ENCODE measurements around the gene RASGRF2. TPM values are rescaled to one million over a fixed set of nuclear protein-coding genes. Genes with fewer than 3 reads are reported as not detected.

The RASGRF2 gene
- total RNA-seq, 1 experiment from 2014 or later, result 5.3 TPM

GRCh38 chr5:80985600-80986228 lies 25.6 kb downstream of the RASGRF2 start:
- Histone ChIP-seq H3K36me3 (replicated peaks; ENCODE audit: control insufficient read depth, insufficient read depth, low read length) (no peaks in the 10 kb centered on the region), H3K4me3 (ENCODE audit: insufficient read depth, low read depth, low read length) (no peak overlapping the region), H3K27me3 (ENCODE audit: control insufficient read depth, insufficient read depth, low read length) (no peaks in the 10 kb centered on the region)
- DNase-seq, result no peak

GRCh38 chr5:80986382-80986781 lies 26.2 kb downstream of the RASGRF2 start:
- no peaks in the 10 kb centered on the region for H3K27me3 ChIP-seq (ENCODE audit: control insufficient read depth, insufficient read depth, low read length)
- no peak overlapping the region for H3K4me3 ChIP-seq (ENCODE audit: insufficient read depth, low read depth, low read length)
- no peaks in the 10 kb centered on the region for H3K36me3 ChIP-seq (replicated peaks; ENCODE audit: control insufficient read depth, insufficient read depth, low read length)
- DNase-seq, result no peak

- no peaks in the 10 kb centered on the region for H3K36me3 ChIP-seq (replicated peaks; ENCODE audit: control insufficient read depth, insufficient read depth, low read length)
- no peaks in the 10 kb centered on the region for H3K27me3 ChIP-seq (ENCODE audit: control insufficient read depth, insufficient read depth, low read length)
- H3K4me3 ChIP-seq (ENCODE audit: insufficient read depth, low read depth, low read length), result no peak overlapping the region
- DNase-seq, result no peak
These were observed 27.1 kb downstream of the RASGRF2 start for GRCh38 chr5:80987078-80987766.

- Histone ChIP-seq H3K27me3 (ENCODE audit: control insufficient read depth, insufficient read depth, low read length) (no peaks in the 10 kb centered on the region), H3K36me3 (replicated peaks; ENCODE audit: control insufficient read depth, insufficient read depth, low read length) (no peaks in the 10 kb centered on the region), H3K4me3 (ENCODE audit: insufficient read depth, low read depth, low read length) (no peak overlapping the region)
- no peak for DNase-seq
These were observed 28.3 kb downstream of the RASGRF2 start for GRCh38 chr5:80988419-80988935.

GRCh38 chr5:80989883-80990282 lies 29.7 kb downstream of the RASGRF2 start:
- Histone ChIP-seq H3K27me3 (ENCODE audit: control insufficient read depth, insufficient read depth, low read length) (no peaks in the 10 kb centered on the region), H3K36me3 (replicated peaks; ENCODE audit: control insufficient read depth, insufficient read depth, low read length) (no peaks in the 10 kb centered on the region), H3K4me3 (ENCODE audit: insufficient read depth, low read depth, low read length) (no peak overlapping the region)
- no peak for DNase-seq

- Histone ChIP-seq H3K4me3 (ENCODE audit: insufficient read depth, low read depth, low read length) (no peak overlapping the region), H3K36me3 (replicated peaks; ENCODE audit: control insufficient read depth, insufficient read depth, low read length) (no peaks in the 10 kb centered on the region), H3K27me3 (ENCODE audit: control insufficient read depth, insufficient read depth, low read length) (no peaks in the 10 kb centered on the region)
- peak; percentile 29 for DNase-seq
These were observed 30.4 kb downstream of the RASGRF2 start for GRCh38 chr5:80990527-80990926.

GRCh38 chr5:80990971-80991370 lies 30.8 kb downstream of the RASGRF2 start:
- H3K36me3 ChIP-seq (replicated peaks; ENCODE audit: control insufficient read depth, insufficient read depth, low read length), result no peaks in the 10 kb centered on the region
- no peak for DNase-seq
- no peaks in the 10 kb centered on the region for H3K27me3 ChIP-seq (ENCODE audit: control insufficient read depth, insufficient read depth, low read length)
- no peak overlapping the region for H3K4me3 ChIP-seq (ENCODE audit: insufficient read depth, low read depth, low read length)

GRCh38 chr5:80995908-80996307 lies 35.7 kb downstream of the RASGRF2 start:
- no peak for DNase-seq
- Histone ChIP-seq H3K36me3 (replicated peaks; ENCODE audit: control insufficient read depth, insufficient read depth, low read length) (no peaks in the 10 kb centered on the region), H3K4me3 (ENCODE audit: insufficient read depth, low read depth, low read length) (no peak overlapping the region), H3K27me3 (ENCODE audit: control insufficient read depth, insufficient read depth, low read length) (no peaks in the 10 kb centered on the region)

GRCh38 chr5:80998590-80998979 lies 38.4 kb downstream of the RASGRF2 start:
- H3K27me3 ChIP-seq (ENCODE audit: control insufficient read depth, insufficient read depth, low read length), result no peaks in the 10 kb centered on the region
- no peak overlapping the region for H3K4me3 ChIP-seq (ENCODE audit: insufficient read depth, low read depth, low read length)
- no peak for DNase-seq
- no peaks in the 10 kb centered on the region for H3K36me3 ChIP-seq (replicated peaks; ENCODE audit: control insufficient read depth, insufficient read depth, low read length)

- DNase-seq, result no peak
- Histone ChIP-seq H3K27me3 (ENCODE audit: control insufficient read depth, insufficient read depth, low read length) (no peaks in the 10 kb centered on the region), H3K4me3 (ENCODE audit: insufficient read depth, low read depth, low read length) (no peak overlapping the region), H3K36me3 (replicated peaks; ENCODE audit: control insufficient read depth, insufficient read depth, low read length) (no peaks in the 10 kb centered on the region)
These were observed 43.7 kb downstream of the RASGRF2 start for GRCh38 chr5:81003811-81004386.

DNA sequence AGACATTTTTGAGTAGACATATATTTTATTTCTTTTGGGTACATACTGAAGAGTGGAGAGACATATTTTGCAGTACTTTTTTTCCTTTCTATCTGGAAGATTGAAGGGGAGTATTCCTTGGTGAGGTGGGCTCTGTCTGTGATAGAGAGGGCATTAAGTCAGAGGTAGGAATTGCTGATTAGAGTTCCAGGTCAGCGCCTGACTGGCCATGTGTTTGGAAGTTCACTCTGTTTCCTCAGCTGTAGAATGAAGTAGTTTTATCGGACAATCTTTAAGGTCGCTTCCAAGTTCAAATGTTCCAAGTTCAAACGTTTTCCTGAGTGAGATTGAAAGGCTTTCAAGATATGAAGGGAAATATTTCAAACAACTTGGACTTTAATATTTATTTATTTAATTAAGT lies 45.5 kb downstream of the RASGRF2 start:
- H3K27me3 ChIP-seq (ENCODE audit: control insufficient read depth, insufficient read depth, low read length), result no peaks in the 10 kb centered on the region
- no peak overlapping the region for H3K4me3 ChIP-seq (ENCODE audit: insufficient read depth, low read depth, low read length)
- no peak for DNase-seq
- H3K36me3 ChIP-seq (replicated peaks; ENCODE audit: control insufficient read depth, insufficient read depth, low read length), result no peaks in the 10 kb centered on the region

- no peak overlapping the region for H3K4me3 ChIP-seq (ENCODE audit: insufficient read depth, low read depth, low read length)
- DNase-seq, result no peak
- no peaks in the 10 kb centered on the region for H3K36me3 ChIP-seq (replicated peaks; ENCODE audit: control insufficient read depth, insufficient read depth, low read length)
- H3K27me3 ChIP-seq (ENCODE audit: control insufficient read depth, insufficient read depth, low read length), result no peaks in the 10 kb centered on the region
These were observed 46.1 kb downstream of the RASGRF2 start for GRCh38 chr5:81006231-81006630.

DNA sequence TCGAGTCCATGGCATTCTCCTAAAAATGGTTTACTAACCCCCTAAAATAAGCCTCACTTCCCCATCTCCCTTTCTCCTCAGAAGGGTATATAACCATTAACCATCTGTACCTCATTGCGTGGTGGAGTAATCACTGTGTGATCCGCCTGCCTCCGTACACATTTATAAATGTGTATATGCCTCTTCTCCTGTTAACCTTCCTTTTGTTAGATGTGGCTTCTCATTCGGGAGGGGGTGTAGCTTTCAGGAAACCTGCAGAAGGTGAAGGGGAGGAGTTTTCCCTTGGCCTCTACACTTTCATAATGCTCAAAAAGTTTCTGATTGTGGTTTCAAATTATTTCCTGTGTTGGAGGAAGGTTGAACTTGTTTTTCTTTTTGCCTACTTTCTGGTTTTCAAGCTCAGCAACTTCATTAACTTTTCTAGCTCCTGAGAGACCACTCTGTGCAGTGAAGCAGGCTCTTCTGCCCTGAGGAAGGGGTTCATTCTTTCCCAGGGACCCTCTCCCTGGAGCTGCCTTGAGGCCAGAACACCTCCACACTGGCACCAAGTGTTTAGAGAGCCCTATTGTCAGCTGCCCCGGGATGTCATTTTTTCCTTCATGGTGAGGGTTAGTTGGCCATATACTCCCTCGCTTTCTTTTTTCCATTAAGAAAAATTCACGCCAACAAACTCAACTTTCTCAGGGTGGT lies 46.9 kb downstream of the RASGRF2 start:
- DNase-seq, result no peak
- H3K4me3 ChIP-seq (ENCODE audit: insufficient read depth, low read depth, low read length), result no peak overlapping the region
- H3K36me3 ChIP-seq (replicated peaks; ENCODE audit: control insufficient read depth, insufficient read depth, low read length), result no peaks in the 10 kb centered on the region
- no peaks in the 10 kb centered on the region for H3K27me3 ChIP-seq (ENCODE audit: control insufficient read depth, insufficient read depth, low read length)

DNA sequence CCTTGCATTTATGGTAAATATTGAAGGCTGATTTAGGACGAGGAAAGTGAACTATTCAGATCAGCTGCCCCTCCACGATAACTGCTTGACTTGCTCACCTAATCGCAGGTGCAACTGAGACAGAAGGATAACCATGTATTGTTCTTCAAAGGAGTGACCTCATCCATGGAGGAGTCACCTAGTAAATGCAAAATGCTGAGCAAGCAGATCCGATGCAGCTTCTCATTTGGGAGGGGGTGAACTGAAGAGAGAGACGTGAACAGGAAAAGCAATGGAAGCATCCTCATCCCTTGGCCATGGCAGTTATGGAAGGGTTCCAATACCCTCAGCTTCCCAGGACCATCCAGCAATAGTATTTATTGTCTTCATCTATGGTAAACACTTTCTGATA lies 47.5 kb downstream of the RASGRF2 start:
- no peaks in the 10 kb centered on the region for H3K36me3 ChIP-seq (replicated peaks; ENCODE audit: control insufficient read depth, insufficient read depth, low read length)
- H3K27me3 ChIP-seq (ENCODE audit: control insufficient read depth, insufficient read depth, low read length), result no peaks in the 10 kb centered on the region
- no peak overlapping the region for H3K4me3 ChIP-seq (ENCODE audit: insufficient read depth, low read depth, low read length)
- no peak for DNase-seq
